ENCODE data around the gene HOXB8. TPM values are rescaled to one million over a fixed set of nuclear protein-coding genes. Genes with fewer than 3 reads are reported as not detected.

Gene HOXB8
- total RNA-seq, 1 donor from 2014 or later = not detected

DNA sequence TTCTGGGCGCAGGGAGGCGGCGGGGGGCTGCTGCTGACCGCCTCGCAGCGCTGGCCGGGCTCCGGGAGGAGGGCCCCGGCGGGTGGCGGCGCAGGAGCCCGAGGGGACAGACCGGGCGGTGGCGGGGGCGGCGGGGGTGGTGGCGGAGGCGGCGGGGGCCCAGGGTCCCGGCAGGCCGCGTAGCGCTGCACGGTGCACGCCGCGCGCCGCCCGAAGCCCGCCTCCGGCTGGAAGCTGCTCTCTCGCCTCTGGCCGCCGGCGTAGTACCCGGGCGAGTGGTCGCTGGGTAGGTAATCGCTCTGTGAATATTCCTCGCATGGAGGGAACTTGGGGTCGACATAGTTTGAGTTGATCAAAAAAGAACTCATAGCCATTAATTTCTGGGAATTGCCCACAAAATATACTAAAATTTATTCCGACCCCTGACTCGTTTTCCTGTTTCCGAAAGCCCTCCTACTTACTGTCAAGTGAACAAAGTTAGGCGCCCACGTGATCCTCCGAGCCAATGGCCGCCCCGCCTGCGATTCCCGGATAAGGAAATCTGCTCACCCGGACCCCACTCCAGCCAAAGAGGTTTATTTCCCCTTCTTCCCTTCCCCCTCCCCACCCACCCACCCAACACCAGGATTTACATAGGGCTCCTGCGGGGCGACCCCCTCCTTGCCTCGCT, 37.0 kb downstream of the HOXB8 start, which contains the start of gene HOXB4:
HOXB4 (minus strand) TSS at position 405 of the 670 bp plus-strand sequence; CDS start at position 374, 31 bp downstream.
- Mint-ChIP-seq H3K4me3 (ENCODE audit: unreplicated experiment) (peak within 1 kb of the TSS; percentile 15), H3K27me3 (ENCODE audit: unreplicated experiment) (peaks cover 60% of the 10 kb centered on the region), H3K9me3 (ENCODE audit: unreplicated experiment) (peaks cover 21% of the 10 kb centered on the region), H3K27ac (ENCODE audit: unreplicated experiment) (no peak within 1 kb of the TSS), H3K4me1 (ENCODE audit: low read depth, unreplicated experiment) (no peaks in the 10 kb centered on the region), H3K36me3 (ENCODE audit: unreplicated experiment) (no peaks in the 10 kb centered on the region)
- peak; percentile 54 for DNase-seq
- no peak for TF ChIP-seq CTCF (IDR thresholded peaks at IDR 0.05; ENCODE audit: partially characterized antibody, unreplicated experiment)

DNA sequence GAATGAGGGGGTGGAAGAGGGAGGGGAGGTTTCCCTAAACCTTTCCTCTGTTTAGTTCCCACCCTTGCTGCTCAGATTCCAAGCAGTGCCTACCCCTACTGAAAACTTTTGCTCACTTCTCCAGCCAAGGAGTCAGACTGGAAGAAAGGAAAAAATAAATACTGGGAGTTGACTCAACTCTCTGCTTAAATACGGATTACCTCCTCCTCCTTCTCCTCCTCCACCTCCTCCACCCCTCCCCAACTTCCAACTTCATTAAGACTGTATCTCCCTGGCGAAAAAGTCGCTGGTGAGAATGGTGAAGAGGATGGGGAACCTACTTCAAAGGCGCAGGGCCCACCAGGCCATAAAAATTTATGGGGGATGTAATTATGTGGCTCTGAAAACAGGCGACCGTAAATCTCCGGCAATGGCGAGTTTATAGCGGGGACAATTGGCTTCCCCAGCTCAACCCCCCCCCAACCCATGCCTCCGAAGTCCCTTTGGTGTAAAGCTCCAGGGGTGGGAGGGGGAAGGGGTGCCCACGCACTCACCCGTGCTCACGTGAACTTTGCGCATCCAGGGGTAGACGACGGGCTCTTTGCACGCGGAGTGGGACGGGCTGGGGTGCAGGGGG, 37.7 kb downstream of the HOXB8 start:
- TF ChIP-seq CTCF (IDR thresholded peaks at IDR 0.05; ENCODE audit: partially characterized antibody, unreplicated experiment) = no peak
- DNase-seq = no peak
- no peak overlapping the region for H3K4me3 Mint-ChIP-seq (ENCODE audit: unreplicated experiment)
- no peaks in the 10 kb centered on the region for H3K4me1 Mint-ChIP-seq (ENCODE audit: low read depth, unreplicated experiment)
- peaks cover 19% of the 10 kb centered on the region for H3K9me3 Mint-ChIP-seq (ENCODE audit: unreplicated experiment)
- H3K27ac Mint-ChIP-seq (ENCODE audit: unreplicated experiment) = no peak overlapping the region
- peaks cover 54% of the 10 kb centered on the region for H3K27me3 Mint-ChIP-seq (ENCODE audit: unreplicated experiment)
- H3K36me3 Mint-ChIP-seq (ENCODE audit: unreplicated experiment) = no peaks in the 10 kb centered on the region

DNA sequence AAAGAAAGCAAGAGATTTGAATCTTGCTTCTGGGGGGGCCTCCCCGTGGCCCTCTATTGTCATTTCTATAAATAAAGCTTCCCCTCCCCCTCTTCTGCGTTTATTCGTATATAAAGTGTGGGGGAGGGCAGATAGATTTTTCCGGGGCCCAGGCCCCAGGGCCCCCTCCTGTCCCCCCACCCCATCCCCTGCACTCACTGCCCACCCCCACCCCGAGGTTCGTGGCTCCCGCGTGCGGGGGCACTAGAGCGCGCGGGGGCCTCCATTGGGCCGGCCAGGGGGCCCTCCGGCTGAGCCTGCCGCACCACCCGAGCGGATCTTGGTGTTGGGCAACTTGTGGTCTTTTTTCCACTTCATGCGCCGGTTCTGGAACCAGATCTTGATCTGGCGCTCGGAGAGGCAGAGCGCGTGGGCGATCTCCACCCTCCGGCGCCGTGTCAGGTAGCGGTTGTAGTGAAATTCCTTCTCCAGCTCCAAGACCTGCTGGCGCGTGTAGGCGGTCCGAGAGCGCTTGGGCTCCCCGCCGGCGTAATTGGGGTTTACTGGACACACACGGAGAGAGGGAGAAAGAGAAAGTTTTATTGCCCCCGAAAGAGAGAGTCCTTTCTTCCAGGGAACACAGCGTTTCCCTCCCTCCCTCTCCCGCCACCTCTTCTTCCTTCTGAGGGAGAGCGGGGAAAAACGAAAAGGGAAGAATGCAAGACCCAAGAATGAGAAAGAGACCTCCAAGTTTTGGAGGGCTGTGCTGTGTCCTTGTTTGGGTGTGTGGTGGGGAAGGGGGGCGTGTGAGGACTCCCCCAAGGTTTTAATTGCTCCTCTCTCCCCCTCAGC, 38.4 kb downstream of the HOXB8 start:
- H3K27ac Mint-ChIP-seq (ENCODE audit: unreplicated experiment) = no peak overlapping the region
- H3K27me3 Mint-ChIP-seq (ENCODE audit: unreplicated experiment) = peaks cover 53% of the 10 kb centered on the region
- TF ChIP-seq CTCF (IDR thresholded peaks at IDR 0.05; ENCODE audit: partially characterized antibody, unreplicated experiment) = no peak
- DNase-seq = no peak
- H3K4me3 Mint-ChIP-seq (ENCODE audit: unreplicated experiment) = no peak overlapping the region
- H3K9me3 Mint-ChIP-seq (ENCODE audit: unreplicated experiment) = peaks cover 17% of the 10 kb centered on the region
- H3K36me3 Mint-ChIP-seq (ENCODE audit: unreplicated experiment) = no peaks in the 10 kb centered on the region
- no peaks in the 10 kb centered on the region for H3K4me1 Mint-ChIP-seq (ENCODE audit: low read depth, unreplicated experiment)

- Mint-ChIP-seq H3K36me3 (ENCODE audit: unreplicated experiment) (no peaks in the 10 kb centered on the region), H3K9me3 (ENCODE audit: unreplicated experiment) (peaks cover 17% of the 10 kb centered on the region), H3K27me3 (ENCODE audit: unreplicated experiment) (peaks cover 54% of the 10 kb centered on the region), H3K4me1 (ENCODE audit: low read depth, unreplicated experiment) (no peaks in the 10 kb centered on the region), H3K4me3 (ENCODE audit: unreplicated experiment) (no peak overlapping the region), H3K27ac (ENCODE audit: unreplicated experiment) (no peak overlapping the region)
- TF ChIP-seq CTCF (IDR thresholded peaks at IDR 0.05; ENCODE audit: partially characterized antibody, unreplicated experiment) = no peak
- DNase-seq = no peak
These were observed 39.2 kb downstream of the HOXB8 start for GRCh38 chr17:48575673-48576478.
